ENCODE measurements around the gene C3orf52.
"Not testable (repeated sequence)": the region's sequence is repeated elsewhere in the genome, so short reads cannot be mapped to it uniquely, and the experiment has no call there.

Gene C3orf52, protein sequence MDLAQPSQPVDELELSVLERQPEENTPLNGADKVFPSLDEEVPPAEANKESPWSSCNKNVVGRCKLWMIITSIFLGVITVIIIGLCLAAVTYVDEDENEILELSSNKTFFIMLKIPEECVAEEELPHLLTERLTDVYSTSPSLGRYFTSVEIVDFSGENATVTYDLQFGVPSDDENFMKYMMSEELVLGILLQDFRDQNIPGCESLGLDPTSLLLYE

DNA sequence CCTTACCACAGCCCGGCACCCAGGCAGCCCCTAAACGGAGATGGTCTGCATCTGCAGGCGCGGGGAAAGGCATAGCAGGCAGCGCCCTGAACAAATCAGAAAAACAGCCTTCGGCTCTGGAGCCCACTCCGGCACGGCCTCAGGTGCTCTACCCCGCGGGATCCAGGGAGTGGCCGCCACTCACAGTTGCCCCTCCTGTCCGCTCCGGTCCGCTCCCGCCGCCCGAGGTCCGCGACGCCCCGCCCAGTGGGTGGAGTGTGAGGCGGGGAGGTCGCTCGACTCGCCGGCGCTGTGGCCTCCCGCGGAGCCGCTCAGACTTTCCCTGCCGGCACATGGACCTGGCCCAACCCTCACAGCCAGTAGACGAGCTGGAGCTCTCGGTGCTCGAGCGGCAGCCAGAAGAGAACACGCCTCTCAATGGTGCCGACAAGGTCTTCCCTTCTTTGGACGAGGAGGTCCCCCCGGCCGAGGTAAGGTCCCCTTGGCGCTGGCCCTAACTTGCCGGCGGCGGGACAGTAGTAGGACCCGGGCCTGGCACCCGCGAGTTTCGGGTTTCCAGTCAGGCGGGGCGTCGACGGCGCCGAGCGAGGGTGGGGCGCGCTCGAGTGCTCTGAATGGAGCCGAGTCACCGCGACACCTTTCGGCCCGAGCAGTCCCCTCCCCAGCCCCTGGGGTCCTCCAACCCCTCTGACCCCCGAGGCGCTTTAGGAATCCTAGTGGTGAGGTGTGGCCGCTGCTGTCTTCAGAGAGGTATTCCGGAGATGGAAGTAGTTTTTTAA is at the start of gene C3orf52:
Gene C3orf52, plus strand, starts transcription at position 314 of the 779 bp plus-strand sequence. Its CDS starts 19 bp downstream, at position 333.
- peak; percentile 63 for DNase-seq

DNA sequence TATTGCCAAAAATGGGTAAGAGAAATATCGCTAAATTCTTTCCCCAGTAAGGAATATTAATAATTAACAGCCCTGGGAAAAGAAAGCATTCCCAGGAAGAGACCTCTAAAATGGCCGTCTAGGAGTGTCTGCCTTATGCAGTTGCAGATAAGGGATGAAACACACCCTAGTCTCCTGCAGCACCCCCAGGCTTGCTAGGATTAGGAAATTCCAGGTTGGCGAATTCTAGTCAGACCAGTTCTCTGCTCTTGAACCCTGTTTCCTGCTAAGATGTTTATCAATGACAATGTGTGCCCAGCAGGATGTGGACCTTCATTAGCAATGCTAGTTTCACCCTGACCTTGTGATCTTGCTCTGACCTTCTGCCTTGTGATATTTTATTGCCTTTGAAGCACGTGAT is 49.0 kb upstream of the C3orf52 start:
- not testable (repeated sequence) for DNase-seq

DNA sequence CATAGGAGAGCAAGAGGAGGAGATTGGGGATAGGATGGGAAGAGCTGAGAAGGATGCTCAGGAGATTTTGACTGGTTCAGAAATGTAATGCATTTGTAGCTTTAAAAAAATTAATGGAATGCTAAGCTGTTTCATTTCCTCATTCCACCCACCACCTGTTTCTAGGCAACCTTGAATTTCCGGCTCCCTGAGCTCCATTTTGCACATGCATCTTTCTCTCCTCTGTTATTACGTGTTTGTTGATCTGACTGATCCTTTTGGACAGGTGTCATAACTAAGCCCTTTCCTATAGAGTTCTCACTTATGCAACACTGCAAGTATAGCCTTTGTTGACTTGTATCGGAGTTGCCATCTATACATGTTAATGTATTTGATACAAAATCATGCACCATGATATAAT is 47.3 kb upstream of the C3orf52 start:
- DNase-seq, result no peak

- DNase-seq, result no peak
Measured at GRCh38 chr3:112041321-112041720, 44.9 kb upstream of the C3orf52 start.

- no peak for DNase-seq
Measured at GRCh38 chr3:112042842-112043280, 43.3 kb upstream of the C3orf52 start.

- DNase-seq, result peak; percentile 22
Measured at GRCh38 chr3:112043621-112044201, 42.5 kb upstream of the C3orf52 start.

GRCh38 chr3:112046599-112046998 is 39.6 kb upstream of the C3orf52 start:
- no peak for DNase-seq

DNA sequence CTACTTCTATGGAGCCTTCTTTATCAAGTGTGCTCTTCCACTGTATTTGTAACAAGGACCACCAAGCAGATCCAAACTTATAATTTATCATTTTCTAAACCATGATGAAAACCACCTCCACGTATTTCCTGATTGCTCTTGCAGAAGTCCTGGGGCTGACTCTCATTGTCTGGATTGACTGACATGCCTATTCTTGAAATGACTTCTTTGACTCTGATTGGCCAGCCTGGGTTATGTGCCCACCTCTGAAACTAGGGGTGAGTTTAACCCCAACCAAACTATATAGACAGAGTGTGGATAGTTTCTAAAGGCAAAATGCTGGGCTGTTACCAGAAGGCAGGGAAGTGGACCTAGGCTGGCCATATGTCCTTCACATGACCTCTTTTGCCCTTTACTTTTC is 38.9 kb upstream of the C3orf52 start:
- no peak for DNase-seq

- no peak for DNase-seq
Measured at GRCh38 chr3:112048911-112049310, 37.3 kb upstream of the C3orf52 start.

DNA sequence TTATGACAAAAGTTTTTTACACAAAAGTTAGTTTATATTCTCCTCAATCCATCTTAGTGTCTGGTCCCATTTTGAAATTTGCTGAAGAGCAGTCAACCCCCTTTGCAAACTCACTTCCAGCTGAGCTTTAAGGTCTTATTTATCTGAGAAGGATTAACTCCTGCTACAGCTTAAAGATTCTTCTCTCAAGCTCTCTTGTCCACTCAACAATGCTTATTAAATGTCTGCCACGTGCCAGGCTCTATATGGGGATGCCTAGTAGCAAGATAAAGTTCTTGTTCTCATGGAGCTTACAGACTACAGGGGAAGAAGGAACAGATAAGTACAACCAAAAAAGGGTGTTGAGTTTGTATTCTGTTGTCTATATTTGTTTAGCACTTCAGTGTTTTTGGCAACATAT is 33.0 kb upstream of the C3orf52 start:
- no peak for DNase-seq

DNA sequence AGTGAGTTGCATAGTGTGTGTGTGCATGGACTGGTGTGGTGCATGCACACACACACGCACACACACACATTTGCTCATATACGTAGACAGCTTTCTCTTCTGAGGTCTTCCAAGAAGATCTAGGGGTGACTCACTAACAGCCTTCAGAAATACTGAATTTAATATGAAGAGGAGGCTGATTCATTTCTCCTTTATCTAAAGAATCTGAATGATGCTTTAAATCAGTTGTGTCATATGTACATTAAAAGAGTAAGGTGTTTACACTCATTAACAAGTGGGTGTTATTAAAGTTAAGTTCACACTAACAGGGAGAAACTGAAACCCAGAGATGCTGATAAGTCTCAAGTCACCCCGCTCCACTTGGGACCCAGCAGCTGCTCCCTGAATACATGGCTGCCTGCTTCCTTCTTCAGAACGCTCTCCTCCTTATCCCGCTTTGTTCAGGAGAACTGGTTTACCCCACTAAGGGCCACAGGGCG is 29.7 kb upstream of the C3orf52 start:
- no peak for DNase-seq

DNA sequence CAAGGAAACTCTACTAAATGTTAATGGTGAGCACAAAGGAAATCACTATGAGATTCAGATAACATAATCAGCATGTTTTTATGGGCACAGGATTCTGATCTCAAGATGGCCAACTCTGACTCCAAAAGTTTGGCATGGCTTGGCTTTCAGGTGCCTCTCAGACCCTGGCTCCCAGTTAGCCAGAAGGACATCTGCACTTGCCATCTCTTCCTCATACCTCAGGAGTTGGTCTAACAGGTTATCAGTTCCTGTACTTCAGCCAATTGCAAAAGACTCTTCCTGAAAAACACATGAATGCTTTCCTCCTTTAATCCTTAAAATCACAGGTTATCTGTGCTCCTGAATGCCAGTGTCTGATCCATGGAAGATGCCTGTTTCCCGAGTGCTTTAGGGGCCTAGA is 26.7 kb upstream of the C3orf52 start:
- no peak for DNase-seq

- DNase-seq, result no peak
Measured at GRCh38 chr3:112061152-112061551, 25.0 kb upstream of the C3orf52 start.

DNA sequence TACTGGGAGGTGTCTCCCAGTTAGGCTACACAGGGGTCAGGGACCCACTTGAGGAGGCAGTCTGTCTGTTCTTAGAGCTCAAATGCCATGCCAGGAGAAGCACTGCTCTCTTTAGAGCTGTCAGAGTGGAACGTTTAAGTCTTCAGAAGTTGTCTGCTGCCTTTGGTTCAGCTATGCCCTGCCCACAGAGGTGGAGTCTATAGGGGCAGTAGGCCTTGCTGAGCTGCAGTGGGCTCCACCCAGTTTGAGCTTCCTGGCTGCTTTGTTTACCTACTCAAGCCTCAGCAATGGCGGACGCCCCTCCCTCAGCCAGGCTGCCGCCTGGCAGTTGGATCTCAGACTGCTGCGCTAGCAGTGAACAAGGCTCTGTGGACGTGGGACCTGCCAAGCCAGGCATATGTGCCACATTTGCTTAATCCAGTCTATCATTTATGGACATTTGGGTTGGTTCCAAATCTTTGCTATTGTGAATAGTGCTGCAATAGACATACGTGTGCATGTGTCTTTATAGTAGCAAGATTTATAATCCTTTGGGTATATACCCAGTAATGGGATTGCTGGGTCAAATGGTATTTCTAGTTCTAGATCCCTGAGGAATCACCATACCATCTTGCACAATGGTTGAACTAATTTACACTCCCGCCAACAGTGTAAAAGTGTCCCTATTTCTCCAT is 13.7 kb upstream of the C3orf52 start:
- DNase-seq, result peak; percentile 72

- DNase-seq, result no peak
Measured at GRCh38 chr3:112074006-112074405, 12.2 kb upstream of the C3orf52 start.

DNA sequence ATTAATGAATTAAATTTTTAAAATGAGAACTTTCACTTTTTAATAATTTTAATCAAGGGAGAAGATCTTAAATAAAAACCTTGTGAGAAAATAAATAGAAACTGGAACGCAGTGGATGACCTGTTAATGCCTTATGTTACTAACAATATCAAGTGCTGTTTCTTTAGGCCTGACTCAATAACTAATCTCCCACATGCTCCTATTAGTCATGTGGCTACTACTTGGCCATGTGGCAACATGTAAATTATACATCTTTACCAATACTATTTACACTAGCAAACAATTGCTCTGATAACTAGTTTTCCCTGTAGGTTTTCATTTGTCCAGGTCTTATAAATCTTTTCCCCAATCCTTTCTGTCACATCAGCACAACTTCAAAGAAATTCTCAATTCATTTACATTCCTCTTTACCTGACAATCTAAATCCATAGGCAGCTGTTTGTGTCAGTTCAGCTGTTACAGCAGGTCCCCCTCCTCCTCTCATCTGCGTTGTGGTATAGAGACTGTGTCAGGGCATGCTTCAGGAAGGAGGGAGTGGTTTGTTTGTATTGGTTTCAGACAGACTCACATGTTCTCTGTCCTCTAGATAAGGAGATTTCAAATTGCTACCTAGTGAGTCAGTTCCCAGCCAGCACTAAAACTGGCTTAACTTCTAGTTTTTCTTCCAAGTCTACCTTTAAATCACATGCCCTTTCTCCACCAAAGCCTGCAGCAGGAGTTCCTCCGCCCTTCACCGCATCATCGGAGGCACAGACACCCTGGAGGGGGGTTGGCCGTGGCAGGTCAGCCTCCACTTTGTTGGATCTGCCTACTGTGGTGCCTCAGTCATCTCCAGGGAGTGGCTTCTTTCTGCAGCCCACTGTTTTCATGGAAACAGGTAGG is 11.3 kb upstream of the C3orf52 start:
- peak; percentile 38 for DNase-seq

- DNase-seq, result no peak
Measured at GRCh38 chr3:112078125-112079083, 7.8 kb upstream of the C3orf52 start.

- no peak for DNase-seq
Measured at GRCh38 chr3:112083239-112083638, 3.0 kb upstream of the C3orf52 start.

DNA sequence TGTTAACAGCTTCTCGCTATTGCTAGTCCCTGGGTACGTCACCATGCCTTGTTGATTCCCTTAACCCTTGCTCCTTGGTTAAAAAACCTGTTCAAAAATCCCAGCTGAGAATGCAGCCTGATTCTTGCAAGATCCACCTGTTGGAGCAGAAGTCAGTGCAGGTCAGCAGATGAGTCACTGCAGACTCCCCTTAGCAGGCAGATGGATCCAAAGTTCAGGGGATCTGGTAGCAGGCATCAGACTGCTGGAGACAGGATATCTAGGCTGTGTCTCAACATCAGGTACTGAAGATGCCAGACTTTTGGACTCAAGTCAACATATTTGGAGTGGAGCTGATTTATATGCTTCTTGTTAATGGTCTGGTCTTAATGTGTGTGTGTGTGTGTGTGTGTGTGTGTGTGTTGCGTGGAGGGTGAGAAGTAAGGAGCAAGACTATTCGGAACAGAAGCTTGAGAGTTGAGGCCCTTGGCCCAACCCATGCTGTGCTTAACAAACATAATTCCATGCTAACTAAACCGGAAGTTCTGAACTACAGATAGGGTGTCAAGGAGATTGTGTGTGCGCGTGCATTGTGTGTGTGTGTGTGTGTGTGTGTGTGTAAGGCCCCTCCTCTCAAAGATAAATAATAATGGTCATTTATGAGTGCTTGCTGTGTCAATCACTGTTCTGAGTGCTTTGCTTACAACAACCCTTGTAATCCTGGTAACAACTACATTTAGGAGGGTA is 1.0 kb upstream of the C3orf52 start:
- DNase-seq, result no peak

- DNase-seq, result no peak
Measured at GRCh38 chr3:112085735-112086075, 484 bp upstream of the C3orf52 start.

All from activated T-cell treated with anti-CD3 and anti-CD28 coated beads, Interleukin-2, amount 50 U/mL, for 1 hour (primary cell).